ENCODE results near the gene KCNT1.

KCNT1 gene

GRCh38 chr9:135701067-135701958 is 672 bp upstream of the KCNT1 start:
- DNase-seq: peak in 1 of 2 experiments; percentile 11

GRCh38 chr9:135703726-135704125 is 1.7 kb downstream of the KCNT1 start:
- DNase-seq: no peak

DNA sequence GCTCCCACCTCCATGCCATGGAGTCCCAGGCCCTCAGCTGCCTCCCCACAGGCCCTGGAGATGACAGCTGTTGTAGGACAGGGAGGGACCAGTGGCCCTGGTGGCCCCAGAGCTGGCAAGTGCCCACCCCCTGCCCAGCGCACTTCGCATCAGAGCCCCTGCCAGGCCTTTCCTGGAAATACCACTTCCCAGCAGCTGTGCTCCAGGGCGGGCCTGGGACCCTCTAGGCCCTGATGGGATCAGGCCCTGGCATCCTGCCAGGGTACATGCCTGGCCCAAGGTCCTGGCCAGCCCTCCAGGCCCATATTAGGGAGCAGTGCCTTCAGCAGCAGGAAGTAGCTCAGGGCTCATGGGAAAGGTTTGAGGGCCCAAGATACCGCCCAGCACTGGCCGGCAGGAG is 2.5 kb downstream of the KCNT1 start:
- no peak for DNase-seq

- no peak for DNase-seq
Observed at GRCh38 chr9:135705376-135705775, 3.4 kb downstream of the KCNT1 start.

DNA sequence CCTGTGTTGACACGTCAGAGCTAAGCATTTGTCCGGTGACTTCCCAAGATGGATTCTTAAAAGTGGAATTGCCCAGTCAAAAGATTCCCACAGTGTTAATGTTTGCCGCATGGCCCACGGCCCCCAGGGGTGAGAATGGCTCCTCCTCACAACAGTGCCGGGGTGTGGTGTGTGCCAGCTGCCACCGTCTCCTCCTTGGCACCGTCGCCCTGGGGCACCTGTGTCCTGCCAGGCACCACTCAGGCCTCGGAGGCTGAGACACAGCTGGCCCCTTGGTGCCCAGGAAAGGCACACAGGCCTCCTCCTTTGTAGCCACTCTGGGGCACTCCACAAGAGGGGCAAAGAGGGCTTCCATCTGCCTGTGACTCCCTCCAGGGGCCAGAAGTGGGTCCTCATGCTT is 4.3 kb downstream of the KCNT1 start:
- no peak for DNase-seq

GRCh38 chr9:135707252-135708138 is 5.5 kb downstream of the KCNT1 start:
- no peak for DNase-seq

GRCh38 chr9:135708164-135708563 is 6.2 kb downstream of the KCNT1 start:
- DNase-seq: no peak

DNA sequence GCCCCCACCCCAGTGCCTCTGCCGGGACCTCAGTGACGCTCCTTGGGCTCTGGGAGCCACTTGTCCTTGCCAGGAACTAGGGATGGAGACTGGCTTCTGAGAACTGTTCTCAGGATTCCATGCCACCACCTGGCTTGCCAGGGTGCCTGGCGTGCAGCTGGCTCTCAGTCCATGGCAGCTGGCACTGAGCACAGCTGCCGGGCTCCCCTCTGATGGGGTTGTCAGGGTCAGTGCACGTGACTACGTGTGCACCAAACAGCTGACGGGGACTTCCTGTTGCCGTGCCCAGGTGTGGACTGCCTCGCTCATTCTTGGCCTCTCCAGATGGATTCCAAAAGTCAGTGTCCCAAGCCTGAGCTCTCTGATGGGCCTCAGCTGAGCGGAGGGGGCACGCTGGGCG is 9.4 kb downstream of the KCNT1 start:
- no peak for DNase-seq

DNA sequence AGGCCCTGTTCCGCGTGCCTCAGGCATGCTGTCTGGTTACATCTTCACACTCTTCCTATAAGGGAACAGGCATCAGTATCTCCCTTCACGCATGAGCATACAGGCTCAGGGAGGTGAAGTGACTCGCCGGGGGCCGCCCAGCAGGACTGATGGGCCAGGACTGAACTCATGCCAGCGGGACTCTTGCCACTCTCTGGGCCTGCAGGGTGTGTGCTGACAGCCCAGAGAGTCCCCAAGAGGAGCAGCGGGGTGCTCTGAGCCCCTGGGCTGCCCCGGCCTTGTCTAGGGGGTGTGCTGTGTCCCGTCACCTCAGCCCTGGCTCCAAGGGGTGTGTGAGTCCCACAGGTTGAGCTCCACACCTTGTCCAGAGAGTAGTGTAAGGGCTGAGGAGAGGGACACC is 9.9 kb downstream of the KCNT1 start:
- no peak for DNase-seq

- DNase-seq: no peak
Observed at GRCh38 chr9:135712613-135713295, 10.8 kb downstream of the KCNT1 start.

DNA sequence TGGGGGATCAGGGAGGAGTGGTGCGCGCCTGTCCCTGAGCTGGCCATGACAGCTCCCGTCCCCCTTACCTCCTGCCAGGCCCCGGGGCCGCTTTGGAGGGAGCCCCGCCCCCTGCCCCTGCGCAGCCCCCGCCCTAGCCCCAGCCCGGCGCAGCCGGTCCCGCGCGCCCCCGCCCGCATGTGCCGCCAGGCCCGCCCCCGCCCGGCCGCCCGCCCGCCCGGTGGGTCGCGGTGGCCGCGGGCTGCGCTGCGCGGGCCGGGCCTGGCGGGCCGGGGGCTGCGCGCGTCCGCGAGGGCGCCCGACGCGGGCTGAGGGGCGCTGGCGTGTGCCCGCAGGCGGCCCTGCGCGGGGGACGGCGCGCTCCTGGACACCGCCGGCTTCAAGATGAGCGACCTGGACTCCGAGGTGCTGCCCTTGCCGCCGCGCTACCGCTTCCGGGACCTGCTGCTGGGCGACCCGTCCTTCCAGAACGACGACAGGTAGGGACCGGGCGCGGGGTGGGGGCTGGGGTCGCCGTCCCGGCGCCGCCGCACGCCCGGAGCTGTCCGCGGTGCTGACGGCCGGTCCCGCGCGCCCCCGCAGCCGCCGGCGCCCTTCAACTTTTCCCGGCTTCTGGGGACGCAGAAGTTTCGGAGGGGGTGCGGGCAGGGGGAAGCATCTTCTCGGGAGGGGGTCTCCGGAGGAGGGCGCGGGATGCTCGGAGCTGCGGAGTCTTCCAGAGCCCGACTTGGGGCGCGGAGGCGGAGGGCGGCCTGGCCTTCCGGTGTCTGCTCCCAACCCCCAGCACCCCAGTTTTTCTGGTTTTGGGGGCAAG is 12.5 kb downstream of the KCNT1 start:
- DNase-seq: no peak

- no peak for DNase-seq
Observed at GRCh38 chr9:135715056-135715595, 13.1 kb downstream of the KCNT1 start.

DNA sequence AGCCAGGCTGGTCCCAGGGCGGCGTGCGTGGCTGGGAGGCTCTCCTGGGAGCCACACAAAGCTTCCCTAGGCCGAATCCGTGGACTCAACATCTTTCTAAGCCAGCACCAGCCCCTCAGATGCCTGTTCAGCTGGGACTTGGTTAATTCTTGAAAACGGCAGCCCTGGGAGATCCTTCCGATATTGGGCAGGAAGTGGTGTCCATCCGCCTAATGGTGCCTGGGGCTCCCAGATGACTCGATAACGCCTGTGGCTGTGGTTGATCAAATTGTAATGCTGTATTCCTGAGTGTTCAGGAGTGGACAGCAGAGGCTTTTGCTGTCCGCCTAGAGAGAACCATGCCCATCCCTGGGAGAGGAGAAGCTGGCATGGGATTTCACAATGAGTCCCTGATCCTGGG is 14.1 kb downstream of the KCNT1 start:
- no peak for DNase-seq

DNA sequence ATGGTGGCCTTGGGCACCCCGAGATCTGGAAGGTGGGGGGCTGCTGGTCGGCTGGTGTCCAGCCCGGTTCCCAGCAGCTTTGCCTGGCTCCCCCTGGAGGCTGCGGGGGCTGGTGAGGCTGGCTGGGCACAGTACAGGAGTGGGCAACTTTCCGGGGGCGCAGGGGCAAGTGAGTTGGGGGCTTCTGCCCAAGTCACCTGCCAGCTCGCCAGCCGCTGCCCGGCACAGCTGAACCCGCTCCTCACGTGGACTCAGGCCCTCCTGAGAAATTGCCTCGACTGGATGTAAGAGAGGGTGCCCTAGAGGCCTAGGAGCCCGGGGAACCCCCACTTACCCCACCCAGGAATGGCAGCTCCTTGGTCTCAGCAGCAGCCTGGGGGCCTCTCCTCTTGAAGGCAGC is 15.4 kb downstream of the KCNT1 start:
- DNase-seq: no peak

DNA sequence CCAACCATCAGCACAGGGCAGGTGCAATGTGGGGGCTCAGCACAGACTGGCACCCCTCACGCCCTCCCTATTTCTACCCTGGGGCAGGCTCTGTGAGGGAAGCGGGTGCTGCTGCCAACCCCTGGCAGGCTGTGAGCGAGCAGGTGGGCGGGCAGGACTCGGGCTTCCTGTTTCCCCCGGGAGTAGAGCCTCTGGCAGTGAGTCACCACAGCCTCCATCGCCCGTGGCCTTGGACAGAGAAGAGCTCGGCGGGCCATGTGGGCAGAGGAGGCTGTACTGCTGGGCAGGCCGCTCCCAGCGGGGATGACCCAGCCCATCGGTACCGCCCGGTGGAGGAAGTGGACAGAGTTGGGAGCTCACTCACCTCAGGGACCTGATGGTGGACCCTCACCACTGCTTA is 16.6 kb downstream of the KCNT1 start:
- DNase-seq: no peak

DNA sequence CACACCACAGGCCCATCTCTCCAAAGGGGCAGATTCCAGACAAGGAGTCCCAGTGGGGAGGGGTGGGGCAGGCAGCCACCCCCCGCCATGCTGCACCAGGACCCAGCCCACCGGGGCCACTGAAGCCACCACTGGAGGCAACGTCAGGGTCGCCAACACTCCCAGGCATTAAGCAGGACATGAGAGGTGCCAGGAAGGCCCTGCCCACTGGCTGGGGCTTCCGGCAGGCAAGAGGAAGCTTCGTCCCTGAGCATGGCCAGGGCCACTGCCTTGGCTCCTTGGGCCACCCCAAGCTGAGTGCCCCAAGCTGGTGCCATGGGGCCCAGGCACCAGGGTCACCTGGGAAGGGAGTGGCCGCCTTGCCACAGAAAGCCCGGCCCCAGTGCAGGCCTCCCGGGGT is 17.5 kb downstream of the KCNT1 start:
- DNase-seq: no peak

GRCh38 chr9:135722365-135722764 is 20.4 kb downstream of the KCNT1 start:
- DNase-seq: no peak

DNA sequence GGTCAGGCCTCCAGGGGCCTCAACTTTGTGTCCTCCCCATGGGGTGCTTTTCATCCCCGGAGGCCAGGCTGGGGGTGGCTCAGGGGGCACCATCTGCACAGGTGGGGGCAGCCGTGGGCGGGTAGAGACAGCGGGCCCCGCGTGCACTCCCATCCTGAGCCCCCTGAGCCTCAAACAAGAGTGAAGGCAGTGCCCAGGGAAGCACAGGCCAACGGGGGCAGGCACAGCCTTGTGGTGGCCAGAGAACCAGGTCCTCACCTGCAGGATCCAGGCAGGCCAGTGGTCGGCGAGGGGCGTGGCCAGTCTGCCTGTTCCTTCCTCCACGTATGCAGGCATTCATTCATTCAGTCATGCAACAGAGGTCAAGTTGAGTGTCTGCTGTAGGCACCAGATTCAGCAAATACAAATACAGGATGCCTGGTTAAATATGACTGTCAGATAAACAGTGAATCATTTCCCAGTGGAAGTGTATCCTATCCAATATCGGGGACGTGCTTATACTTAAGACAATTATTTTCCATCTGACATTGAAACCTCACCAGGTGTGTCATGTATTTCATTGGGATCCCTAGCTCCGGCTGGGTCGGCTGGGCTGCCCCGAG is 22.3 kb downstream of the KCNT1 start:
- no peak for DNase-seq

- no peak for DNase-seq
Observed at GRCh38 chr9:135726138-135726853, 24.3 kb downstream of the KCNT1 start.

DNA sequence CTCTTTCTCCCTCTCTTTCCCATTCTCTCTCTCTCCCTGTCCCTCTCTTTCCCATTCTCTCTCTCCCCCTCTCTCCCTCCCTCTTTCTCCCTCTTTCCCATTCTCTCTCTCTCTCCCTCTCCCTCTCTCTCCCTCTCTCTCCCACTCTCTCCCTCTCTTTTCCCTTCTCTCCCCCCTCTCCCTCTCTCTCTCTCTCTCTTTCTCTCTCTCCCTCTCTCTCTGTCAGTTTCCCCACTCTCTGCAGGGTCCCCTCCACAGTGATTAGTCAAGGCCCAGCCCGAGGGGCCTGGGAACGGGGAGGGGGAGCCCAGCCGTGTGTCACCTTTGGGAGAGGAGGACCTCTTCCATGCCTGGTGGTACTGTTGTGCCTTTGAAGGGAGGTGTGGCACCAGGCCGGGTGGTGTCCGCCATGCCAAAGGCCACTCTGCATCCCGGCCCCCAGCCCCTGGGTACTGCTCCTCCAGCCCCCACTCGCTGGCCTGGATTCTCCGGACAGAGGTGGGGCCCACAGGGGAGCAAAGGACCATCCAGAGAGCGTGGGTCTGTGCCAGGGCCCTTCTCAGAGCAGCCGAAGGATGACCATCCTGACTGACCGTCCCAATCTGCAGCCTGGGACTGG is 25.4 kb downstream of the KCNT1 start:
- DNase-seq: no peak
